IMR-90 (cell line): Measurements from ENCODE around the gene ROBO1. TPM values are rescaled to one million over a fixed set of nuclear protein-coding genes. Genes with fewer than 3 reads are reported as not detected.
A peak's percentile ranks its signal among the peaks of the same experiment; 100 is the strongest.

ENCODE experiments used
- ATAC-seq: fragments of 200-7000 bp; cut with Tn5 transposase; 2 replicates; pipeline ENCODE4 v1.9.1; 2020; ENCODE audit warnings: low read depth, mild to moderate bottlenecking, moderate library complexity
- BruUV-seq: library from RNA; stranded (reverse); fragments of 400-500 nt; replicated peaks from 2 replicates; lab custom pipeline; 2021; lab: Mats Ljungman, UMichigan
- CTCF ChIA-PET: fragments of 300-600 bp; formaldehyde crosslinking; extraction: SDS; loops from one replicate; lab custom pipeline; 2021; ENCODE audit warnings: antibody characterized with exemption; lab: Yijun Ruan, JAX
- POLR2A ChIA-PET: fragments of 300-600 bp; sonication (Branson Sonifier 250); formaldehyde crosslinking; loops from one replicate; lab custom pipeline; 2022; ENCODE audit warnings: antibody characterized with exemption; ENCODE audit not compliant: unreplicated experiment; lab: Charles Lee
- DNase-seq: peaks from one replicate; pipeline ENCODE4 v3.0.0; 2013
- H2AFZ ChIP-seq: replicated peaks from 2 replicates; pipeline ENCODE3; 2013; ENCODE audit warnings: low read length, mild to moderate bottlenecking; ENCODE audit not compliant: poor library complexity
- H2AK5ac ChIP-seq: 2 replicates; pipeline ENCODE4 v1.6.1; 2013; ENCODE audit warnings: low read depth, low read length, inconsistent platforms
- H2AK9ac ChIP-seq: replicated peaks from 2 replicates; pipeline ENCODE3; 2013; ENCODE audit warnings: mild to moderate bottlenecking, low read depth, low read length, moderate library complexity; ENCODE audit not compliant: poor library complexity
- H2BK120ac ChIP-seq: 2 replicates; pipeline ENCODE4 v1.6.1; 2013; ENCODE audit warnings: low read depth, low read length, inconsistent platforms
- H2BK15ac ChIP-seq: 3 replicates; pipeline ENCODE4 v1.6.1; 2013; ENCODE audit warnings: low read depth, low read length, inconsistent platforms
- H2BK20ac ChIP-seq: 2 replicates; pipeline ENCODE4 v1.6.1; 2013; ENCODE audit warnings: low read depth, mild to moderate bottlenecking, inconsistent platforms, low read length, moderate library complexity
- H2BK5ac ChIP-seq: 2 replicates; pipeline ENCODE4 v1.6.1; 2013; ENCODE audit warnings: mild to moderate bottlenecking, low read depth, low read length, inconsistent platforms; ENCODE audit not compliant: poor library complexity, severe bottlenecking
- H3K14ac ChIP-seq: replicated peaks from 2 replicates; pipeline ENCODE4 v1.6.1; 2013; ENCODE audit warnings: low read depth, low read length, inconsistent platforms
- H3K18ac ChIP-seq: 2 replicates; pipeline ENCODE4 v1.6.1; 2013; ENCODE audit warnings: low read depth, low read length, control low read depth
- H3K23ac ChIP-seq: 2 replicates; pipeline ENCODE4 v1.6.1; 2013; ENCODE audit warnings: low read depth, low read length, inconsistent platforms
- H3K27ac ChIP-seq: 2 replicates; pipeline ENCODE4 v1.5.1; 2013; ENCODE audit warnings: mild to moderate bottlenecking, control low read depth, low read length; ENCODE audit not compliant: insufficient read depth
- H3K27me3 ChIP-seq: 2 replicates; pipeline ENCODE4 v1.6.1; 2013; ENCODE audit warnings: low read length; ENCODE audit not compliant: control insufficient read depth, insufficient read depth
- H3K36me3 ChIP-seq: 2 replicates; pipeline ENCODE4 v1.6.1; 2013; ENCODE audit warnings: low read length, mixed read lengths; ENCODE audit not compliant: control insufficient read depth, insufficient read depth
- H3K4ac ChIP-seq: 2 replicates; pipeline ENCODE4 v1.6.1; 2013; ENCODE audit warnings: low read depth, low read length, inconsistent platforms
- H3K4me1 ChIP-seq: 2 replicates; pipeline ENCODE4 v1.6.1; 2013; ENCODE audit warnings: low read length, mixed read lengths; ENCODE audit not compliant: control insufficient read depth, insufficient read depth
- H3K4me2 ChIP-seq: 2 replicates; pipeline ENCODE4 v1.6.1; 2013; ENCODE audit warnings: low read depth, mild to moderate bottlenecking, control low read depth, low read length, moderate library complexity
- H3K4me3 ChIP-seq: 2 replicates; pipeline ENCODE4 v1.5.1; 2013; ENCODE audit warnings: low read depth, mild to moderate bottlenecking, control low read depth, low read length, moderate library complexity; ENCODE audit not compliant: insufficient read depth
- H3K56ac ChIP-seq: 2 replicates; pipeline ENCODE4 v1.6.1; 2013; ENCODE audit warnings: low read length, inconsistent platforms; ENCODE audit not compliant: insufficient read depth; ENCODE audit errors: extremely low read depth
- H3K79me1 ChIP-seq, 2 experiments: 2 replicates each; pipeline ENCODE4 v1.6.1; 2013; ENCODE audit warnings: low read length in 2 of 2, inconsistent platforms in 1 of 2, low read depth in 1 of 2
- H3K9ac ChIP-seq: 2 replicates; pipeline ENCODE4 v1.6.1; 2013; ENCODE audit warnings: low read depth, low read length, control low read depth
- H3K9me1 ChIP-seq: 2 replicates; pipeline ENCODE4 v1.6.1; 2013; ENCODE audit warnings: low read length, inconsistent platforms; ENCODE audit not compliant: insufficient read depth
- H3K9me3 ChIP-seq: 2 replicates; pipeline ENCODE4 v1.6.1; 2013; ENCODE audit warnings: low read length; ENCODE audit not compliant: control insufficient read depth, insufficient read depth
- H4K20me1 ChIP-seq: 2 replicates; pipeline ENCODE4 v1.6.1; 2013; ENCODE audit warnings: low read length, inconsistent platforms; ENCODE audit not compliant: insufficient read depth
- H4K5ac ChIP-seq: 2 replicates; pipeline ENCODE4 v1.6.1; 2013; ENCODE audit warnings: mild to moderate bottlenecking, low read depth, low read length, control low read depth
- H4K8ac ChIP-seq, 2 experiments: 2 replicates each; pipeline ENCODE4 v1.6.1; 2013; ENCODE audit warnings: low read depth in 2 of 2, low read length in 2 of 2, control low read depth in 1 of 2, inconsistent platforms in 1 of 2
- H4K91ac ChIP-seq: 2 replicates; pipeline ENCODE4 v1.6.1; 2013; ENCODE audit warnings: low read depth, low read length, inconsistent platforms; ENCODE audit not compliant: insufficient read depth
- BHLHE40 ChIP-seq: fragments of 150-350 bp; IDR thresholded peaks from 2 replicates; pipeline ENCODE4 v1.6.1; 2016; ENCODE audit warnings: mild to moderate bottlenecking, low read depth, low read length
- CEBPB ChIP-seq: IDR thresholded peaks from 2 replicates; pipeline ENCODE4 v1.6.1; 2012; ENCODE audit warnings: low read depth, low read length, improper control_type of control experiment
- CHD1 ChIP-seq: IDR thresholded peaks from 2 replicates; pipeline ENCODE4 v1.6.1; 2012; ENCODE audit warnings: low read depth, low read length, improper control_type of control experiment
- CTCF ChIP-seq: conservative IDR thresholded peaks from 2 replicates; pipeline ENCODE4 v1.5.1; 2012; ENCODE audit warnings: mild to moderate bottlenecking, low read depth, low read length, improper control_type of control experiment
- FOS ChIP-seq: fragments of 150-350 bp; IDR thresholded peaks from 2 replicates; pipeline ENCODE4 v1.6.1; 2016; ENCODE audit warnings: low read depth, low read length
- MAFK ChIP-seq: IDR thresholded peaks from 2 replicates; pipeline ENCODE4 v1.6.1; 2012; ENCODE audit warnings: low read depth, low read length, improper control_type of control experiment
- MAZ ChIP-seq: IDR thresholded peaks from 2 replicates; pipeline ENCODE4 v1.6.1; 2012; ENCODE audit warnings: low read depth, mild to moderate bottlenecking, low read length, improper control_type of control experiment, moderate library complexity, borderline replicate concordance
- MXI1 ChIP-seq: IDR thresholded peaks from 2 replicates; pipeline ENCODE4 v1.6.1; 2012; ENCODE audit warnings: low read depth, mild to moderate bottlenecking, low read length, moderate library complexity, borderline replicate concordance
- NFE2L2 ChIP-seq: fragments of 150-350 bp; IDR thresholded peaks from 2 replicates; pipeline ENCODE4 v1.6.1; 2016; ENCODE audit warnings: low read depth, mild to moderate bottlenecking, low read length
- POLR2A ChIP-seq: IDR thresholded peaks from 2 replicates; pipeline ENCODE4 v1.6.1; 2012; ENCODE audit warnings: mild to moderate bottlenecking, low read depth, low read length
- RAD21 ChIP-seq: IDR thresholded peaks from 2 replicates; pipeline ENCODE4 v1.6.1; 2012; ENCODE audit warnings: low read length, improper control_type of control experiment
- RCOR1 ChIP-seq: IDR thresholded peaks from 2 replicates; pipeline ENCODE4 v1.6.1; 2012; ENCODE audit warnings: mild to moderate bottlenecking, low read length, improper control_type of control experiment; ENCODE audit not compliant: insufficient replicate concordance
- RFX5 ChIP-seq: IDR thresholded peaks from 2 replicates; pipeline ENCODE4 v1.8.0; 2012; ENCODE audit warnings: low read depth, mild to moderate bottlenecking, low read length, moderate library complexity
- SMC3 ChIP-seq: fragments of 150-350 bp; IDR thresholded peaks from 2 replicates; pipeline ENCODE4 v1.6.1; 2016; ENCODE audit warnings: low read depth, mild to moderate bottlenecking, antibody characterized with exemption, low read length, moderate library complexity
- WGBS, 2 experiments: methylation state at CpG; one replicate each; pipeline versions ENCODE4 v1.1.5 to v1.1.7; 2013; ENCODE audit warnings: missing lambda C conversion rate in 2 of 2; ENCODE audit not compliant: insufficient read length in 1 of 2; ENCODE audit errors: extremely low coverage in 2 of 2; 5-methylcytosine and 5-hydroxymethylcytosine counted together
- dilution Hi-C: fragments of 300-500 bp; cut with HindIII; formaldehyde crosslinking; loops from one replicate; pipeline ENCODE4 v1.14.3; 2018; ENCODE audit warnings: low sequenced_read_pairs; ENCODE audit not compliant: unreplicated experiment
- in situ Hi-C: fragments of 300-500 bp; cut with MboI; formaldehyde crosslinking; loops from 3 replicates; pipeline ENCODE4 v1.14.3; 2019; ENCODE audit warnings: low sequenced_read_pairs, inconsistent platforms, mixed read lengths
- intact Hi-C: fragments of 100-400 bp; cut with micrococcal nuclease; formaldehyde crosslinking; loops from 2 replicates; pipeline ENCODE4 v1.10.0; 2022
- polyA plus RNA-seq, 3 experiments: library from polyadenylated mRNA; depleted of rRNA; stranded (reverse); fragments of >200 nt; gene quantifications; 2 replicates each; pipeline ENCODE4 v1.2.3, GENCODE V29; 2012; ENCODE audit warnings: low replicate concordance in 1 of 3
- total RNA-seq: library from RNA; depleted of rRNA; stranded (reverse); fragments of >200 nt; gene quantifications from 2 replicates; pipeline ENCODE4 v1.2.3, GENCODE V29; 2012
- TF ChIP-seq, protein P1 (sequence below): fragments of 150-350 bp; IDR thresholded peaks from 2 replicates; pipeline ENCODE4 v1.6.1; 2017; ENCODE audit warnings: mild to moderate bottlenecking, antibody characterized with exemption, low read length, low read depth
- TF ChIP-seq, protein P2 (sequence below): fragments of 150-350 bp; IDR thresholded peaks from 2 replicates; pipeline ENCODE4 v1.6.1; 2016; ENCODE audit warnings: low read depth, mild to moderate bottlenecking, low read length, moderate library complexity, borderline replicate concordance

ROBO1 gene
- total and polyA plus RNA-seq, 2 of the 4 experiments (the other 2 are of a cell fraction), result 24.1 to 53.9 TPM

GRCh38 chr3:78738833-78739232 is 1029.0 kb downstream of the ROBO1 start:
- Histone ChIP-seq H4K5ac (no peak overlapping the region), H2AK5ac (no peak overlapping the region), H3K23ac (no peak overlapping the region), H3K79me1 (no peaks in the 10 kb centered on the region; a peak in 1 of 4 replicates), H3K9me1 (no peaks in the 10 kb centered on the region), H3K4me3 (no peak overlapping the region), H3K56ac (no peak overlapping the region), H3K18ac (no peak overlapping the region), H4K91ac (no peak overlapping the region), H2BK20ac (no peak overlapping the region), H3K14ac (no peak overlapping the region), H3K36me3 (no peaks in the 10 kb centered on the region), H4K20me1 (no peaks in the 10 kb centered on the region), H3K27me3 (no peaks in the 10 kb centered on the region), H3K9ac (no peak overlapping the region), H4K8ac (no peak overlapping the region), H2AFZ (no peak overlapping the region), H3K4ac (no peak overlapping the region), H3K4me2 (no peak overlapping the region), H3K4me1 (peaks cover 1% of the 10 kb centered on the region; the same call in 1 of the 2 replicates), H2BK120ac (no peak overlapping the region), H3K9me3 (no peaks in the 10 kb centered on the region), H3K27ac (no peak overlapping the region), H2AK9ac (no peak overlapping the region), H2BK5ac (no peak overlapping the region), H2BK15ac (no peak overlapping the region)
- WGBS, 2 experiments, result no CpG with 5 or more reads among the region's 2 CpGs
- dilution Hi-C loops (no loop called here), intact Hi-C loops (no loop called here), in situ Hi-C loops (no loop called here)
- no TSS peak for BruUV-seq
- POLR2A ChIA-PET, result no interaction called here
- DNase-seq (peak; percentile 17), ATAC-seq (peak; percentile 56)
- TF ChIP-seq NFE2L2 (no peak), MAFK (no peak), CEBPB (no peak), CTCF (no peak), MAZ (no peak), RFX5 (no peak), FOS (no peak), MXI1 (no peak), RCOR1 (no peak), CHD1 (no peak), RAD21 (no peak), SMC3 (no peak), POLR2A (no peak), BHLHE40 (no peak)
- TF ChIP-seq, protein P1, sequence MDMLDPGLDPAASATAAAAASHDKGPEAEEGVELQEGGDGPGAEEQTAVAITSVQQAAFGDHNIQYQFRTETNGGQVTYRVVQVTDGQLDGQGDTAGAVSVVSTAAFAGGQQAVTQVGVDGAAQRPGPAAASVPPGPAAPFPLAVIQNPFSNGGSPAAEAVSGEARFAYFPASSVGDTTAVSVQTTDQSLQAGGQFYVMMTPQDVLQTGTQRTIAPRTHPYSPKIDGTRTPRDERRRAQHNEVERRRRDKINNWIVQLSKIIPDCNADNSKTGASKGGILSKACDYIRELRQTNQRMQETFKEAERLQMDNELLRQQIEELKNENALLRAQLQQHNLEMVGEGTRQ, result no peak
- TF ChIP-seq, protein P2, sequence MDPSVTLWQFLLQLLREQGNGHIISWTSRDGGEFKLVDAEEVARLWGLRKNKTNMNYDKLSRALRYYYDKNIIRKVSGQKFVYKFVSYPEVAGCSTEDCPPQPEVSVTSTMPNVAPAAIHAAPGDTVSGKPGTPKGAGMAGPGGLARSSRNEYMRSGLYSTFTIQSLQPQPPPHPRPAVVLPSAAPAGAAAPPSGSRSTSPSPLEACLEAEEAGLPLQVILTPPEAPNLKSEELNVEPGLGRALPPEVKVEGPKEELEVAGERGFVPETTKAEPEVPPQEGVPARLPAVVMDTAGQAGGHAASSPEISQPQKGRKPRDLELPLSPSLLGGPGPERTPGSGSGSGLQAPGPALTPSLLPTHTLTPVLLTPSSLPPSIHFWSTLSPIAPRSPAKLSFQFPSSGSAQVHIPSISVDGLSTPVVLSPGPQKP, result no peak
- CTCF ChIA-PET, result no interaction called here
